Measurements from ENCODE around the gene FAM240A.

The FAM240A gene

DNA sequence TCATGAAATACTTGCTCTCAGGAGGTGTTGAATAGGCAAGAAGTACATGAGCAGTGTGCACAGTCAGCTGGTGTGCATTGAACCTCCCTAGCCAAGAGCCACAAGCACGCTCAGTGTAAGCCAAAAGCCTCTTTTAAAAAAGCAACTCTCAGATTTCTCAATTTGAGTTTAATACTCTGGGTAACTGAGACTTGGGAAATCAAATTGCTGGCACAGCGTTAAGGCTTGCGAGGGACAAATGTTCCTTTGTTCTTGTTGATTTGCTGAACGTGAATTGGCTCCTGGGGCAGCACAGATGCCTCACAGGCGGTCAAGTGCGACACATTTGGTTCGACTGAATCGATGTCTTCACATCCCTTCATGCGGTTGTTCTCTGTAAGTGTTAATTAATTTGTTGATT is at the start of gene FAM240A:
TSS of gene FAM240A (plus strand) at position 202 of the 400 bp plus-strand sequence. CDS start at position 361, 159 bp downstream.
- TF ChIP-seq ZNF70 (CRISPR knock-in tag; IDR thresholded peaks at IDR 0.05) (no peak), ZC3H10 (CRISPR knock-in tag; IDR thresholded peaks at IDR 0.05) (no peak), RARB (CRISPR knock-in tag; IDR thresholded peaks at IDR 0.05) (no peak), BACH2 (CRISPR knock-in tag; IDR thresholded peaks at IDR 0.05; ENCODE audit: borderline replicate concordance) (no peak), ISL1 (CRISPR knock-in tag; IDR thresholded peaks at IDR 0.05) (no peak), ZFP30 (CRISPR knock-in tag; IDR thresholded peaks at IDR 0.05) (no peak), ARNTL (CRISPR knock-in tag; IDR thresholded peaks at IDR 0.05; ENCODE audit: borderline replicate concordance, low read depth) (no peak), TCF4 (CRISPR knock-in tag; IDR thresholded peaks at IDR 0.05; ENCODE audit: borderline replicate concordance) (no peak), OSR1 (CRISPR knock-in tag; IDR thresholded peaks at IDR 0.05) (no peak), ZNF8 (CRISPR knock-in tag; IDR thresholded peaks at IDR 0.05) (no peak)
- TF ChIP-seq, protein P1, sequence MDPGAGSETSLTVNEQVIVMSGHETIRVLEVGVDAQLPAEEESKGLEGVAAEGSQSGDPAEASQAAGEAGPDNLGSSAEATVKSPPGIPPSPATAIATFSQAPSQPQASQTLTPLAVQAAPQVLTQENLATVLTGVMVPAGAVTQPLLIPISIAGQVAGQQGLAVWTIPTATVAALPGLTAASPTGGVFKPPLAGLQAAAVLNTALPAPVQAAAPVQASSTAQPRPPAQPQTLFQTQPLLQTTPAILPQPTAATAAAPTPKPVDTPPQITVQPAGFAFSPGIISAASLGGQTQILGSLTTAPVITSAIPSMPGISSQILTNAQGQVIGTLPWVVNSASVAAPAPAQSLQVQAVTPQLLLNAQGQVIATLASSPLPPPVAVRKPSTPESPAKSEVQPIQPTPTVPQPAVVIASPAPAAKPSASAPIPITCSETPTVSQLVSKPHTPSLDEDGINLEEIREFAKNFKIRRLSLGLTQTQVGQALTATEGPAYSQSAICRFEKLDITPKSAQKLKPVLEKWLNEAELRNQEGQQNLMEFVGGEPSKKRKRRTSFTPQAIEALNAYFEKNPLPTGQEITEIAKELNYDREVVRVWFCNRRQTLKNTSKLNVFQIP (CRISPR knock-in tag; IDR thresholded peaks at IDR 0.05; ENCODE audit: borderline replicate concordance, low read depth), result no peak
- TF ChIP-seq, protein P2, sequence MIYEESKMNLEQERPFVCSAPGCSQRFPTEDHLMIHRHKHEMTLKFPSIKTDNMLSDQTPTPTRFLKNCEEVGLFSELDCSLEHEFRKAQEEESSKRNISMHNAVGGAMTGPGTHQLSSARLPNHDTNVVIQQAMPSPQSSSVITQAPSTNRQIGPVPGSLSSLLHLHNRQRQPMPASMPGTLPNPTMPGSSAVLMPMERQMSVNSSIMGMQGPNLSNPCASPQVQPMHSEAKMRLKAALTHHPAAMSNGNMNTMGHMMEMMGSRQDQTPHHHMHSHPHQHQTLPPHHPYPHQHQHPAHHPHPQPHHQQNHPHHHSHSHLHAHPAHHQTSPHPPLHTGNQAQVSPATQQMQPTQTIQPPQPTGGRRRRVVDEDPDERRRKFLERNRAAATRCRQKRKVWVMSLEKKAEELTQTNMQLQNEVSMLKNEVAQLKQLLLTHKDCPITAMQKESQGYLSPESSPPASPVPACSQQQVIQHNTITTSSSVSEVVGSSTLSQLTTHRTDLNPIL (CRISPR knock-in tag; IDR thresholded peaks at IDR 0.05; ENCODE audit: low read depth), result no peak
- TF ChIP-seq, protein P3, sequence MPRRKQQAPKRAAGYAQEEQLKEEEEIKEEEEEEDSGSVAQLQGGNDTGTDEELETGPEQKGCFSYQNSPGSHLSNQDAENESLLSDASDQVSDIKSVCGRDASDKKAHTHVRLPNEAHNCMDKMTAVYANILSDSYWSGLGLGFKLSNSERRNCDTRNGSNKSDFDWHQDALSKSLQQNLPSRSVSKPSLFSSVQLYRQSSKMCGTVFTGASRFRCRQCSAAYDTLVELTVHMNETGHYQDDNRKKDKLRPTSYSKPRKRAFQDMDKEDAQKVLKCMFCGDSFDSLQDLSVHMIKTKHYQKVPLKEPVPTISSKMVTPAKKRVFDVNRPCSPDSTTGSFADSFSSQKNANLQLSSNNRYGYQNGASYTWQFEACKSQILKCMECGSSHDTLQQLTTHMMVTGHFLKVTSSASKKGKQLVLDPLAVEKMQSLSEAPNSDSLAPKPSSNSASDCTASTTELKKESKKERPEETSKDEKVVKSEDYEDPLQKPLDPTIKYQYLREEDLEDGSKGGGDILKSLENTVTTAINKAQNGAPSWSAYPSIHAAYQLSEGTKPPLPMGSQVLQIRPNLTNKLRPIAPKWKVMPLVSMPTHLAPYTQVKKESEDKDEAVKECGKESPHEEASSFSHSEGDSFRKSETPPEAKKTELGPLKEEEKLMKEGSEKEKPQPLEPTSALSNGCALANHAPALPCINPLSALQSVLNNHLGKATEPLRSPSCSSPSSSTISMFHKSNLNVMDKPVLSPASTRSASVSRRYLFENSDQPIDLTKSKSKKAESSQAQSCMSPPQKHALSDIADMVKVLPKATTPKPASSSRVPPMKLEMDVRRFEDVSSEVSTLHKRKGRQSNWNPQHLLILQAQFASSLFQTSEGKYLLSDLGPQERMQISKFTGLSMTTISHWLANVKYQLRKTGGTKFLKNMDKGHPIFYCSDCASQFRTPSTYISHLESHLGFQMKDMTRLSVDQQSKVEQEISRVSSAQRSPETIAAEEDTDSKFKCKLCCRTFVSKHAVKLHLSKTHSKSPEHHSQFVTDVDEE (CRISPR knock-in tag; IDR thresholded peaks at IDR 0.05), result no peak
- no peak for ATAC-seq

DNA sequence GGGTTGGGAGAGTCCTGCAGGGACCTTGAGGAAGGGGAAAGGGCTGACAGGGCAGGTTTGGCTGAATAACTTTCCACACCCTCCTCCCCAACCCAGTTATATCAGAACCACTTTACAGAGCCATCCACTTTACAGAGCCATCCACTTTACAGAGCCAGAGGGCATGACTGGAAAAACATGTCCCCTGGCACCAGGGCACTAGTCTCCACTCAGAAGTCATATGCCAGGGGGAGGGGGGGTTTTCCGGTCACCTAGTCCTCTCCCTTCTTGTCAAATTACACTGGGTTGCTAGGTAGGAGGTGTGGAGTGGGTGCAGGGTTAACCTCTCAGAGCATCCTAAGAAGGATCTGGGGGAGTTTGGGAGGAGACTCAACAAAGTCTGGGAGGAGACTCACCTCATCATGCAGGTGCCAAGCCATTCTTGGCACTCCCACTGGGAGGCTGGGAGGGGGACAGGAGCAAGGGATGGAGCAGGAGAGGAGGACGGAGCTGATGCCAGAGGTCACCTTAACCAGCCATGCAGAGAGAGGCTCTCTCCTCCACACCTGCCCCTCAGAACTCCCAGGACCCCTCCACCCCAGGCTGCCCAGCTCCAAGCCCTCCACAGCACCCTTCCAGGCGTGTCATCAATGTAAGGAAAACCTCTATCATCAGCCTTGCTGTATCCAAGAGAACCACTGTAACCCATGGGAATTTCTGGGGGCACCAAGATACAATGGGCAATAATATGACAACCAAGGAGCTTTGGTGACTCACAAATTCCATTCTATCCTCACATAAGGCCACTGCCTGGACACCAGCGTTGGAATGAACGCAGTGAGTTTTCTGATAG is 47.9 kb upstream of the FAM240A start:
- TF ChIP-seq TOX (CRISPR knock-in tag; IDR thresholded peaks at IDR 0.05; ENCODE audit: borderline replicate concordance) (no peak), TCF4 (CRISPR knock-in tag; IDR thresholded peaks at IDR 0.05; ENCODE audit: borderline replicate concordance) (no peak), BACH2 (CRISPR knock-in tag; IDR thresholded peaks at IDR 0.05; ENCODE audit: borderline replicate concordance) (no peak), ZFP3 (CRISPR knock-in tag; IDR thresholded peaks at IDR 0.05) (no peak), ISL1 (CRISPR knock-in tag; IDR thresholded peaks at IDR 0.05) (no peak), RARB (CRISPR knock-in tag; IDR thresholded peaks at IDR 0.05) (no peak), CSDC2 (CRISPR knock-in tag; IDR thresholded peaks at IDR 0.05) (no peak), ZNF565 (CRISPR knock-in tag; conservative IDR thresholded peaks at IDR 0.05; ENCODE audit: low read depth) (no peak), ARNTL (CRISPR knock-in tag; IDR thresholded peaks at IDR 0.05; ENCODE audit: borderline replicate concordance, low read depth) (no peak), OSR1 (CRISPR knock-in tag; IDR thresholded peaks at IDR 0.05) (no peak), PPARA (CRISPR knock-in tag; IDR thresholded peaks at IDR 0.05; ENCODE audit: borderline replicate concordance) (no peak), ZNF70 (CRISPR knock-in tag; IDR thresholded peaks at IDR 0.05) (no peak), ZNF8 (CRISPR knock-in tag; IDR thresholded peaks at IDR 0.05) (no peak)
- TF ChIP-seq, protein P1 (CRISPR knock-in tag; IDR thresholded peaks at IDR 0.05; ENCODE audit: borderline replicate concordance, low read depth), result no peak
- TF ChIP-seq, protein P3 (CRISPR knock-in tag; IDR thresholded peaks at IDR 0.05), result no peak
- TF ChIP-seq, protein P4, sequence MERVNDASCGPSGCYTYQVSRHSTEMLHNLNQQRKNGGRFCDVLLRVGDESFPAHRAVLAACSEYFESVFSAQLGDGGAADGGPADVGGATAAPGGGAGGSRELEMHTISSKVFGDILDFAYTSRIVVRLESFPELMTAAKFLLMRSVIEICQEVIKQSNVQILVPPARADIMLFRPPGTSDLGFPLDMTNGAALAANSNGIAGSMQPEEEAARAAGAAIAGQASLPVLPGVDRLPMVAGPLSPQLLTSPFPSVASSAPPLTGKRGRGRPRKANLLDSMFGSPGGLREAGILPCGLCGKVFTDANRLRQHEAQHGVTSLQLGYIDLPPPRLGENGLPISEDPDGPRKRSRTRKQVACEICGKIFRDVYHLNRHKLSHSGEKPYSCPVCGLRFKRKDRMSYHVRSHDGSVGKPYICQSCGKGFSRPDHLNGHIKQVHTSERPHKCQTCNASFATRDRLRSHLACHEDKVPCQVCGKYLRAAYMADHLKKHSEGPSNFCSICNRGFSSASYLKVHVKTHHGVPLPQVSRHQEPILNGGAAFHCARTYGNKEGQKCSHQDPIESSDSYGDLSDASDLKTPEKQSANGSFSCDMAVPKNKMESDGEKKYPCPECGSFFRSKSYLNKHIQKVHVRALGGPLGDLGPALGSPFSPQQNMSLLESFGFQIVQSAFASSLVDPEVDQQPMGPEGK (CRISPR knock-in tag; IDR thresholded peaks at IDR 0.05; ENCODE audit: borderline replicate concordance), result no peak
- ATAC-seq, result no peak
